Body of pancreas (tissue), 4 donors: ENCODE measurements around the gene TBRG4.

ENCODE experiments used
- POLR2A ChIP-seq, 3 donors: fragments of 450-650 bp; IDR thresholded peaks; one replicate each; pipeline ENCODE4 v1.6.1; 2016; ENCODE audit warnings: antibody characterized with exemption in 3 of 3, mild to moderate bottlenecking in 2 of 3
- TF ChIP-seq, protein P1 (sequence below), 7 experiments: fragments of 450-650 bp in 4 of 7; fragments of 200-600 bp in 3 of 7; sonication (generic) in 3 of 7; IDR thresholded peaks; one replicate each; pipeline ENCODE4 v1.5.1; 2016 to 2019; ENCODE audit warnings: antibody characterized with exemption in 7 of 7

DNA sequence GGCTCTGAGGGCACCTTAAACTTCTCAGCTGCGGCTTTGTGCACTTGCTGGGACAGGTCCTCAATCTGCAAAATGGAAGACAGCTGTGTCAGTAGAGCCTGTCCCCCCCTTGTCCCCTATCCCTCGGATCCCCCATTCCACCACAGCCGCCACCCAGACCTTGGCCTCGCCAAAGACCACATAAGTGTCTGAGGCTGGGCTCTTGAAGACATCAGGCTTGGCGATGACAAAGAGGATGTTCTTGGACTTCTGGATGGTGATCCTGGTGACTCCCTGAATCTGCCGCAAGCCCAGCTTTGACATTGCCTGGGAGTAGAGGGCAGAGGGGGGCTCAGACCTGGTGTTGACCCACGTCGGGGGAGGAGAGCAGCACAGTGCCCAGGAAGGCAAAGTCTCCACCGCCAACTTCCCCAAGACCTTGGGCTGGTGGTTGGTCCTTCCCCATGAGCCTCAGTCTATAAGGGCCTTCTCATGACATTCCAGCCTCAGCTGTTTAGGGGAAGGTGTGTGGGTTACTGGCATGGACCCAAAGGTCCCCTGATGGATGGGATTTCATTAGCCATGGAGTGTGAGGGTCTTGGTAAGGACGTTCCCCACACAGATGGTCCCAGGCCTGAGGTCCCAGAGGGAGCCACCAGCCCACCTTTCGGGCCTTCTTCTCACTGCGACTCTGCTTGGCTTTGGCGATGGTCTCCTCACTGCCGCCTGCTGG, 30.4 kb downstream of the TBRG4 start:
- TF ChIP-seq, protein P1, sequence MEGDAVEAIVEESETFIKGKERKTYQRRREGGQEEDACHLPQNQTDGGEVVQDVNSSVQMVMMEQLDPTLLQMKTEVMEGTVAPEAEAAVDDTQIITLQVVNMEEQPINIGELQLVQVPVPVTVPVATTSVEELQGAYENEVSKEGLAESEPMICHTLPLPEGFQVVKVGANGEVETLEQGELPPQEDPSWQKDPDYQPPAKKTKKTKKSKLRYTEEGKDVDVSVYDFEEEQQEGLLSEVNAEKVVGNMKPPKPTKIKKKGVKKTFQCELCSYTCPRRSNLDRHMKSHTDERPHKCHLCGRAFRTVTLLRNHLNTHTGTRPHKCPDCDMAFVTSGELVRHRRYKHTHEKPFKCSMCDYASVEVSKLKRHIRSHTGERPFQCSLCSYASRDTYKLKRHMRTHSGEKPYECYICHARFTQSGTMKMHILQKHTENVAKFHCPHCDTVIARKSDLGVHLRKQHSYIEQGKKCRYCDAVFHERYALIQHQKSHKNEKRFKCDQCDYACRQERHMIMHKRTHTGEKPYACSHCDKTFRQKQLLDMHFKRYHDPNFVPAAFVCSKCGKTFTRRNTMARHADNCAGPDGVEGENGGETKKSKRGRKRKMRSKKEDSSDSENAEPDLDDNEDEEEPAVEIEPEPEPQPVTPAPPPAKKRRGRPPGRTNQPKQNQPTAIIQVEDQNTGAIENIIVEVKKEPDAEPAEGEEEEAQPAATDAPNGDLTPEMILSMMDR (IDR thresholded peaks at IDR 0.05): no peak
- no peak for TF ChIP-seq POLR2A (IDR thresholded peaks at IDR 0.05)
